ENCODE data around the gene CLTCL1. TPM values are rescaled to one million over a fixed set of nuclear protein-coding genes. Genes with fewer than 3 reads are reported as not detected.
A peak's percentile ranks its signal among the peaks of the same experiment; 100 is the strongest.

The CLTCL1 gene
- total and polyA plus RNA-seq, 9 of the 15 experiments (the other 6 are each of a cell fraction or from before 2014, with no cell fraction given), result 1.1 to 11.7 (median 5.0) TPM

DNA sequence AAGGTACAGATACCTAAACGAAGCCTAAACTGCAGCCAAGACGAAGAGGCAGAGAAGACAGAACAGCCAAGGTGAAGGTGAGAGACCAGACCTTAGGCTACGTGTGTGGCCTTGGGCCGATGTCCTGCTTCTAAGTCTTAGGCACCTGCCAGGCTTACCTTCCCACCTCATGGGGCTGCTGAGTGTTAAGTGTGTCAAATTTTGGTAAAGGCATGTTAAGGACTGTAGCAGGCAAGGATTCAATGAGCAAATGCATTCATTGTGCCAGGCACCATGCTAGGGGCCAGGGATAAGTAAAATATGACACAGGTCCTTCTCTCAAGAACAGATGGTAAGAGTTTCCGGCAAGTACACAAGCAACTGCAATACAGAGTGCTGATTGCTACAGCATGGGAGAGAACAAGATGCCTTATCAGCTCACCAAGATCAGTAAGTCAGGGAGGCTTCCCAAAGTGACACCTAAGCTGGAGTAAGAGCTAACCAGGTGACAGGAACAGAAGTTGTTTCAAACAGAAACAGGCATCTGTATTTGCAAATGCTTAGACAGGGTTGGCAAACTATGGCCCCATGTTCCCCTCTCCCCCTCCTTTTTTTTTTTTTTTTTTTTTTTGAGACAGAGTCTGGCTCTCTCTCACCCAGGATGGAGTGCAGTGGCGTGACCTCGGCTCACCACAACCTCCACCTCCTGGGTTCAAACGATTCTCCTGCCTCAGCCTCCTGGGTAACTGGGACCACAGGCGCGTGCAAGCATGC lies 46.7 kb downstream of the CLTCL1 start (continued):
- TF ChIP-seq, protein P1, sequence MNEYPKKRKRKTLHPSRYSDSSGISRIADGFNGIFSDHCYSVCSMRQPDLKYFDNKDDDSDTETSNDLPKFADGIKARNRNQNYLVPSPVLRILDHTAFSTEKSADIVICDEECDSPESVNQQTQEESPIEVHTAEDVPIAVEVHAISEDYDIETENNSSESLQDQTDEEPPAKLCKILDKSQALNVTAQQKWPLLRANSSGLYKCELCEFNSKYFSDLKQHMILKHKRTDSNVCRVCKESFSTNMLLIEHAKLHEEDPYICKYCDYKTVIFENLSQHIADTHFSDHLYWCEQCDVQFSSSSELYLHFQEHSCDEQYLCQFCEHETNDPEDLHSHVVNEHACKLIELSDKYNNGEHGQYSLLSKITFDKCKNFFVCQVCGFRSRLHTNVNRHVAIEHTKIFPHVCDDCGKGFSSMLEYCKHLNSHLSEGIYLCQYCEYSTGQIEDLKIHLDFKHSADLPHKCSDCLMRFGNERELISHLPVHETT (CRISPR knock-in tag; conservative IDR thresholded peaks at IDR 0.05 in 1 of 2, IDR thresholded peaks at IDR 0.05 in 1 of 2), result no peak
- TF ChIP-seq ZNF282 (CRISPR knock-in tag; IDR thresholded peaks at IDR 0.05) (peak; percentile 49; the same call in 1 of the 2 replicates), SMAD3 (CRISPR knock-in tag; conservative IDR thresholded peaks at IDR 0.05) (0 out of 2 replicates have a peak, but pooled peaks have one; percentile 62), FOXA3 (CRISPR knock-in tag; conservative IDR thresholded peaks at IDR 0.05 in 1 of 2, IDR thresholded peaks at IDR 0.05 in 1 of 2) (peak; percentile 17 to 86; a peak in 2 of 4 replicates), HDAC2 (IDR thresholded peaks at IDR 0.05) (no peak; the same call in 1 of the 2 replicates), ZSCAN32 (CRISPR knock-in tag; IDR thresholded peaks at IDR 0.05) (no peak), HIVEP1 (CRISPR knock-in tag; IDR thresholded peaks at IDR 0.05) (peak; percentile 66), NFXL1 (CRISPR knock-in tag; IDR thresholded peaks at IDR 0.05) (0 out of 2 replicates have a peak, but pooled peaks have one; percentile 26), CTBP1 (IDR thresholded peaks at IDR 0.05; ENCODE audit: borderline replicate concordance) (peak; percentile 81; the same call in 1 of the 2 replicates), PRPF4 (IDR thresholded peaks at IDR 0.05; ENCODE audit: insufficient read depth, low read depth, low read length, poor library complexity, severe bottlenecking) (no peak), MTA2 (IDR thresholded peaks at IDR 0.05; ENCODE audit: low read depth) (no peak), SNRNP70 (optimal IDR thresholded peaks at IDR 0.05; ENCODE audit: low read depth, low read length) (peak; percentile 38), ESRRA (IDR thresholded peaks at IDR 0.05; ENCODE audit: borderline replicate concordance, low read depth) (0 out of 2 replicates have a peak, but pooled peaks have one; percentile 12), STAT6 (CRISPR knock-in tag; IDR thresholded peaks at IDR 0.05) (no peak), L3MBTL2 (IDR thresholded peaks at IDR 0.05) (peak; percentile 66), IRF9 (tag; IDR thresholded peaks at IDR 0.05) (peak; percentile 61; the same call in 1 of the 2 replicates)
- TF ChIP-seq, protein P2, sequence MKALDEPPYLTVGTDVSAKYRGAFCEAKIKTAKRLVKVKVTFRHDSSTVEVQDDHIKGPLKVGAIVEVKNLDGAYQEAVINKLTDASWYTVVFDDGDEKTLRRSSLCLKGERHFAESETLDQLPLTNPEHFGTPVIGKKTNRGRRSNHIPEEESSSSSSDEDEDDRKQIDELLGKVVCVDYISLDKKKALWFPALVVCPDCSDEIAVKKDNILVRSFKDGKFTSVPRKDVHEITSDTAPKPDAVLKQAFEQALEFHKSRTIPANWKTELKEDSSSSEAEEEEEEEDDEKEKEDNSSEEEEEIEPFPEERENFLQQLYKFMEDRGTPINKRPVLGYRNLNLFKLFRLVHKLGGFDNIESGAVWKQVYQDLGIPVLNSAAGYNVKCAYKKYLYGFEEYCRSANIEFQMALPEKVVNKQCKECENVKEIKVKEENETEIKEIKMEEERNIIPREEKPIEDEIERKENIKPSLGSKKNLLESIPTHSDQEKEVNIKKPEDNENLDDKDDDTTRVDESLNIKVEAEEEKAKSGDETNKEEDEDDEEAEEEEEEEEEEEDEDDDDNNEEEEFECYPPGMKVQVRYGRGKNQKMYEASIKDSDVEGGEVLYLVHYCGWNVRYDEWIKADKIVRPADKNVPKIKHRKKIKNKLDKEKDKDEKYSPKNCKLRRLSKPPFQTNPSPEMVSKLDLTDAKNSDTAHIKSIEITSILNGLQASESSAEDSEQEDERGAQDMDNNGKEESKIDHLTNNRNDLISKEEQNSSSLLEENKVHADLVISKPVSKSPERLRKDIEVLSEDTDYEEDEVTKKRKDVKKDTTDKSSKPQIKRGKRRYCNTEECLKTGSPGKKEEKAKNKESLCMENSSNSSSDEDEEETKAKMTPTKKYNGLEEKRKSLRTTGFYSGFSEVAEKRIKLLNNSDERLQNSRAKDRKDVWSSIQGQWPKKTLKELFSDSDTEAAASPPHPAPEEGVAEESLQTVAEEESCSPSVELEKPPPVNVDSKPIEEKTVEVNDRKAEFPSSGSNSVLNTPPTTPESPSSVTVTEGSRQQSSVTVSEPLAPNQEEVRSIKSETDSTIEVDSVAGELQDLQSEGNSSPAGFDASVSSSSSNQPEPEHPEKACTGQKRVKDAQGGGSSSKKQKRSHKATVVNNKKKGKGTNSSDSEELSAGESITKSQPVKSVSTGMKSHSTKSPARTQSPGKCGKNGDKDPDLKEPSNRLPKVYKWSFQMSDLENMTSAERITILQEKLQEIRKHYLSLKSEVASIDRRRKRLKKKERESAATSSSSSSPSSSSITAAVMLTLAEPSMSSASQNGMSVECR (CRISPR knock-in tag; IDR thresholded peaks at IDR 0.05), result peak; percentile 65; the same call in 1 of the 2 replicates
